Fibroblast of villous mesenchyme (primary cell): Measurements from ENCODE around the gene PHF2. TPM values are rescaled to one million over a fixed set of nuclear protein-coding genes. Genes with fewer than 3 reads are reported as not detected.

Experiments
- DNase-seq: peaks from one replicate; pipeline ENCODE4 v3.0.0-alpha.2; 2010; ENCODE audit warnings: low read depth
- H3K4me3 ChIP-seq: 2 replicates; pipeline ENCODE4 v1.5.1; 2011; ENCODE audit warnings: low read depth, mild to moderate bottlenecking, low read length
- CTCF ChIP-seq: IDR thresholded peaks from 2 replicates; pipeline ENCODE4 v1.5.1; 2012; ENCODE audit warnings: low read depth, mild to moderate bottlenecking, low read length; ENCODE audit not compliant: insufficient read depth
- total RNA-seq: library from RNA; depleted of rRNA; stranded (reverse); fragments of >200 nt; gene quantifications from 2 replicates; pipeline ENCODE4 v1.2.3, GENCODE V29; 2012

PHF2 gene
- total RNA-seq, 1 donor, result 15.5 TPM

DNA sequence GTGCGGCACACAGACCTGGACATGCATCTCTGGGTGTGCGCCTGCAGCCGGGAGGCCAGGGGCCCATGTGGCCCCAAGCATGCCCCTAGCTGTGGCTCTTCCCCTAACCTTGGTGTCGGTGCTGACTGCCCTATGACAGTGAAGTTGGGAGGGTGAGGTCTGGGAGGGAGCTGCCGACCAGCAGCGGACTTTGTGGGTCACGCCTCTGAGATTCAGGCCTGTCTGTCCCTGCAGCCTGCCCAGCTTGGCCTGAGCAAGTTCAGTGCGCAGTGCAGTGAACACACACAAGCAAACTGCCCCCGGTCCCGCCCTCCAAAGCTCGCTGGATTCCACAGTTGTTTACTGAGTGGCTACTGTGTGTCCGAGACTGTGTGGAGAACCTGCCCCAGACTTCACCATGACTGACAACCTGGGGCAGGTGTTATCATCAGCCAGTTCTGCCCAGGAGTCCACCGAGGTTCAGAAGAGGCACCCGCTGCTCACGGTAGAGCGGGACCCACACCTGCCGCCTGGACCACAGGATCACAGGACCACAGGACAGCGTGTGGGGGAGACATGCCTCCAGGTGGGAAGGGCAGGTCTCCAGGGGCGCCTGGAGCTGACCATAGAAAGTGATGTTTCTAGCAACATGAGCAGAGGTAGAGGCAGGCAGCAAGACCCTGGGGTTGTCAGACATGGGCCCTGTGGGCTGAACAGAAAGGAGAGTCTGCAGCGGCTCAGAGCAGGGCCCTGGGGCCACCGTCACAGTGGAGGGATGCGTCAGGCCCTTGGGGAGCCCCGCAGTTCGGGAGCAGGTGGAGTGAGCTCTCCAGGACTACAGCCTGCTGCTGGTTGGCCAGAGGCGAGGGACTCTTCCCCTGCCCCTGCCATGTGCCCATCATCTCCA lies 105.1 kb downstream of the PHF2 start:
- no peak overlapping the region for H3K4me3 ChIP-seq
- TF ChIP-seq CTCF, result no peak
- no peak for DNase-seq

- no peak overlapping the region for H3K4me3 ChIP-seq
- TF ChIP-seq CTCF, result peak; percentile 87
- DNase-seq, result peak; percentile 55
Measured at GRCh38 chr9:93682155-93682968, 106.0 kb downstream of the PHF2 start.

DNA sequence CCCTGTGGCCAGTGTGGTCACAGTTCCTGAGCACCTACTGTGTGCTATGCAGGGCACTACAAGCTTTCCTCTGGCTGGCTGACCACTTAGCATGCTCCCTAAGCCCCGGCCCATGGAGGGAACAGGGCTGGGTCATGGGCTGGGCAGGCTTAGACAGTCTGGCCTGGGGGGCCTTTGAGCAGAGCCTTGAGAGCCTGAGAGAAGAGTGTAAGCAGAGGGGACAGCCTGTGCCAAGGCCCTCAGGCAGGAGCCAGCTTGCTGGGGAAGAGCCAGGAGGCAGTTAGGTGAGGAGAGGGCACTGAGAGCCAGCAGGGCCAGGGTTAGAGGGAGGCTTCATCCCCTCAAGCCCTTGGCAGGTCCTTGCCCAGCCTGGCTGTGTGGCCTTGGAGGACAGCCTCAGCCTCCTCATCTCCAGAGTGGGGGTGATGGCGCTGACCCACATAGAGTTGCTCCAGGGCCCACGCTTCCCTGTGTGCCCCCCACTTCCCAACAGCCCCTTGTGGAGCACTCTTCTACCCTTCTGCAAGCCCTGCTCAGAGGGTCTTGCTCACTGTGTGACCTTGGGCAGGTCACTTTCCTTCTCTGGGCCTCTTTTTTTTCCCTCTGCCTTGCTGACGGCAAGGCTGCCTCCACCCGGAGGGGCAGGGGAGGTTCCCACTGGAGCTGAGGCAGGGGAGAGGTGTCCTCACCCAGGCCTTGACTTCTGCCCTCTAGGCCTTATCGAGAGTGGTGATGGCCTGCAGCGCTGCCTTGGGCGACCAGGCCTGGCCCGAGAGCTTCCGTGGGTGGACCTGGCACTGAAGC lies 107.1 kb downstream of the PHF2 start:
- H3K4me3 ChIP-seq, result no peak overlapping the region
- no peak for DNase-seq

GRCh38 chr9:93684161-93684765 lies 107.9 kb downstream of the PHF2 start:
- H3K4me3 ChIP-seq, result no peak overlapping the region
- no peak for DNase-seq
- TF ChIP-seq CTCF, result no peak

More for the DNA sequence above, 107.1 kb downstream of the PHF2 start:
- TF ChIP-seq CTCF, result no peak

- peak; percentile 28 for TF ChIP-seq CTCF
- DNase-seq, result no peak
- no peak overlapping the region for H3K4me3 ChIP-seq
Measured at GRCh38 chr9:93684806-93685543, 108.6 kb downstream of the PHF2 start.
